Measurements from ENCODE around the gene ZNF709.
"Not testable (repeated sequence)": the region's sequence is repeated elsewhere in the genome, so short reads cannot be mapped to it uniquely, and the experiment has no call there.

ZNF709 gene

DNA sequence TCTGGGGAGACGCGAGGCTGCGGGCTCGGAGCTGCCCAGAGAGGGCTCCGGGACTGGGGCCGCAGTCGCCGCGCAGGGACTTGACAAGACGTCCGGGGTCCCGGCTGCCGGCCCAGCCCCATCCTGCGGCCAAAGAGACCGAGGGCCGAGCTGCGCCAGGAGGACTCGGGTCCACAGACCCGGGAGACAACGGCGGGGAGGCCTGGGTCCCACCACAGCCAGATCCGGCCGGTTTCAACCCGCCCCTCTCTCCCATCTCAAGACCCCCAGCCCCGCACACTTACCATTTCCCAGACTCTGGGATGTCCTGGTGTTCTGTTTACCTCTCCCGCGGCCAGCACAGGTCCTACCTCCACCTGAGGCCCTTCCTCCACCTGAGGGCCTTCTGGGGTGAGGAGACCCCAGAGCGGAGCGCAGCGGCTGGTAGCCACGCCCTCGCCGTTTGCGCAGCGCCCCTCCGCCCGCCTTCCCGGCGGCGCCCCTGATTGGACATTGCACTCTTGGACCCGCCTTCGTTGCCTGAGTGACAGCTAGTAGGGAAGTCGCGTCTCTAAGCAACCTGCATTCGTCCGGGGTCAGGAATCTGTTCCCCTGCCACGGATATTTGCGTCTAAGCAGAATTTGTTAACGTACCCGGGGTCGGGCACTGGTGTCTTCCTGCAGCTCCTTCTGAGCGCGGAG, at the start of gene ZNF709:
TSS of gene ZNF709 (minus strand) at position 446 of the 681 bp plus-strand sequence. CDS start at position 287, 159 bp downstream.
- peak; percentile 63 for DNase-seq (ENCODE audit: low read depth)

DNA sequence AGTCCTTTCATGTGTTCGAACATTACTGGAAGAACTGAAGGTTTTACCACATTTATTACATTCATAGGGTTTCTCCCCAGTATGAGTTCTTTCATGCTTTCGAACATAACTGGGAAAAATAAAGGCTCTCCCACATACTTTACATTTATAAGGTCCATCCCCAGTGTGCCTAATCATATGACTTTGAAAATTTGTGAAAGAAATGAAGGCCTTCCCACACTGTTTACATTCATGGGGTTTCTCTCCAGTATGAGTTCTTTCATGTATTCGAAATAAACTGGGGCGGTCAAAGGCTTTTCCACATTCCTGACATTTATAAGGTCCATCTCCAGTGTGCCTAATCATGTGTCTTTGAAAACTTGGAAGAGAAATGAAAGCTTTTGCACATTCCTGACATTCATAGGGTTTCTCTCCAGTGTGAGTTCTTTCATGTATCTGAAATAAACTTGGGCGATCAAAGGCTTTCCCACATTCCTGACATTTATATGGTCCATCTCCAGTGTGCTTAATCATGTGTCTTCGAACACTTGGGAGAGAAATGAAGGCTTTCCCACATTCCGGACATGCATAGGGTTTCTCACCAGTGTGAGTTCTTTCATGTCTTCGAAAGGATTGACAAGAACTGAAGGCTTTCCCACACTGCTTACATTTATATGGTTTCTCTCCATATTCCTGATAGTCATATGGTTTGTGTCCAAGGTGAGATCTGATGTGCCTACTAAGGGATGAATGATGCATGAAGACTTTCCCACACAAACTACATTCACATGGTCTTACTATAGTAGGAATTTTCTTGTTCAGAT, 42.6 kb upstream of the ZNF709 start:
- no peak for DNase-seq (ENCODE audit: low read depth)

DNA sequence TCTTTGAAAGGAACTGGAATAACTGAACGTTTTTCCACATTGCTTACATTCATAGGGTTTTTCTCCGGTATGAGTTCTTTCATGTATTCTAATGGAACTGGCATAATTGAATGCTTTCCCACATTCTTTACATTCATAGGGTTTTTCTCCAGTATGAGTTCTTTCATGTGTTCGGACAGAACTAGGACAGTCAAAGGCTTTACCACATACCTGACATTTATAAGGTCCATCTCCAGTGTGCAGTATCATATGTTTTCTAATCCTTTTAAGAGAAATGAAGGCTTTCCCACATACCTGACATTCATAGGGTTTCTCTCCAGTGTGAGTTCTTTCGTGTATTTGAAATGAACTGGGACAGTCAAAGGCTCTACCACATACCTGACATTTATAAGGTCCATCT, 41.9 kb upstream of the ZNF709 start:
- no peak for DNase-seq (ENCODE audit: low read depth)

DNA sequence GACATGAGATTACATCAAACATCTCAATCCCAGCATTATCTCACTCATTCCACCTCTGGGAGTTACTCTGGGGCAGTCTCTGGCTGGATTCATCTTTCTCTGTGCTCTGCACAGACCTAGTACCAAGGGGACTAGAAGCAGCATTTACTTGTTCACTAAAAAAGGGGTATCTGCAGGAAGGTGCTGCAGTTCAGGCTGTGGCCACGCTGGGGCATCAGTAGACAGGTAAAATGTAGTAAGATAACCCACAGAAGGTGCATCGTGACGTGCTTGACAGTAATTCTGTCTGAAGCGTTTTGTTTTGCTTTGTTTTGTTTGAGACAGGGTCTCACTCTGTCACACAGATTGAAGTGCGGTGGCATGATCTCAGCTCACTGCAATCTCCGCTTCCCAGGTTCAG, 37.4 kb upstream of the ZNF709 start:
- DNase-seq (ENCODE audit: low read depth): no peak

DNA sequence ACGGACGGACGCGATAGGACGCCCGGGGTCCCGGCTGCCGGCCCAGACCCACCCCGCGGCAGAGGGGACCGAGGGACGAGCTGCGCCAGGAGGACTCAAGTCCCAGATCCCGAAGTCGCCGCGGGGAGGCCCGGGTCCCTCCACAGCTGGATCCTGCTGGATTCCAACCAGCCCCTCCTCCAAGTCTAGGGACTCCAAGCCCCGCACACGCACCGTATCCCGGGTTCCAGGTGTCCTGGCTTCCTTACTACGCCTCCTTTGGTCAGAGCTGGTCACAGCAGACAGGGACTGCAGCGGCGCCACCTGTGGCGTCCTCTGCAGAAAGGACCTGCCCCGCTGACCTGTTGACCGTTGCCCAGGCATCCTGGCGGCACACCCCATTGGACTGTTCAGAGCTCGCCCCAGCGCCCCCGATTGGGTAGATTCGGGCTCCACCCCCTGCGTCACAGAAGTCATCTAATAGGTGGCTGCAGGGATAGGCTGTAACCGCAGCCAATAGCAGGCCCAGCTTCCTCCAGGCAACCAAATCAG, 29.0 kb upstream of the ZNF709 start:
- no peak for DNase-seq (ENCODE audit: low read depth)

DNA sequence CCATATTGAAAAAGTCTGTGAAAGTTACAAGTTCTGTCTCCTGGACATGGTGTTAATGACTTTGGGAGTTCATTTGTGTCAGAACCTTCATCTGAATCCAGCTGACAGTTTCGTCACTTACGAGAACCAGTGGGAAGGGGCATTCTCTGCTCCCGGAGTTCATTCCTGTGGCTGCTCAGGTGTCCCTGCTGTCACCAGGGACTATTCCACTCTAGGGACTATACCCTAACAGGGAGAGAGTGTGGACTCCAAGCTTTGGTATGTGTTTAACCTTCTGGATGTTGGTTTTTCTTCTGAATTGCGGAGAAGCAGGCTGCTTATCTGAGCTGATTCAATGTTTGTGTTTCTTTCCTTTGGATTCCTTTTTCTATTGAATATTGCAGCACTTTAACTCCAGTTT, 12.4 kb upstream of the ZNF709 start:
- no peak for DNase-seq (ENCODE audit: low read depth)

DNA sequence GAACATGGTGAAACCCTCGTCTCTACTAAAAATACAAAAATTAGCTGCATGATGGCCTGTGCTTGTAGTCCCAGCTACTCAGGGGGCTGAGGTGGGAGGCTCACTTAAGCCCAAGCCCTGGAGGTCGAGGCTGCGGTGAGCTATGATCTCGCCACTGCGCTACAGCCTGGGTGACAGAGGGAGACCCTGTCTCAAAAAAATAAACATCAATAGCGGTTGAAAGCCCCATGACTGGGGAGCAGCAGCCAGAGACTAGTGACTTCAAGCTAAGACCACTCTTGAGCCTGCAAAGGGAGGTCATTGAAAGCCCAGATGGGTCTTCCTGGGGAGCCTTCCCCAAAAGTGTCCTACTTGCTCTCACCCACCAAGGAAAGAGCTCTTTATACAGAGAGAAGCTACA, 11.9 kb upstream of the ZNF709 start:
- DNase-seq (ENCODE audit: low read depth): no peak

DNA sequence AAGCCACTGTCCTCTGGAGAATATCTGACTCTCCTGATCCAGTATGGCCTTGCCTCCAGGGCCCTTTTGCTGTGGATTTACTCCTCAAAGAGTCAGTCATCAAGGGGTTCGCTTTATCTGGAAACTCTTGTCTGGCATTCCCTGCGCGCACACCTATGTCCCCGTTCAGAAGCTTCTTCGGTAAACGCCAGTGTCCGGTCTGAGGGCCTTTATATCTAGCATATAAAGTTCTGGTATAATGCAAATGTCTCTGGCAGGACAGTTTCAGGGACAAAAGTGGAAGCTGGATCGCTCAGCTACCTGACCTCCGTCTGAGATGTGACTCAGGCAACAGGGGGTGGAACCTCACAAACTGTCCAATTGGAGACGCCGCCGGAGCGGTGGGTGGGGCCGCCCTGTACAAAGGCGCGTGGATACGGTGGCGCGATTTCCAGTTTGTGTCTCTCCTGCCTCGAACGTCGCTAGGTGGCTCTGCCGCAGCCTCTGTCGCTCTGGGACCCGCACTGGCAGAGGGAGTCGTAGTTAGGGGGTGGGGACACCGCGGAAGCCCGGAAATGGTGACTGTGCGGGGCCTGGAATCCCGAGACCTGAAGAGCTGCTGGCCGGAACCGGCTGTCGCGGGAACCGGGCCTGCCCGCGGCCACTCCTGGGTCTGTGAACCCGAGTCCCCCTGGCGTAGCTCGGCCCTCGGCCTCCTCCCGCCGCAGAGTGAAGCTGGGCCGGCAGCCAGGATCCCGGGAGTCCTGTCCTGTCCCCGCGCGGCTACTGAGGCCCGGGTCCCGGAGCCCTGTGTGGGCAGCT, 10.6 kb upstream of the ZNF709 start:
- peak; percentile 65 for DNase-seq (ENCODE audit: low read depth)

DNA sequence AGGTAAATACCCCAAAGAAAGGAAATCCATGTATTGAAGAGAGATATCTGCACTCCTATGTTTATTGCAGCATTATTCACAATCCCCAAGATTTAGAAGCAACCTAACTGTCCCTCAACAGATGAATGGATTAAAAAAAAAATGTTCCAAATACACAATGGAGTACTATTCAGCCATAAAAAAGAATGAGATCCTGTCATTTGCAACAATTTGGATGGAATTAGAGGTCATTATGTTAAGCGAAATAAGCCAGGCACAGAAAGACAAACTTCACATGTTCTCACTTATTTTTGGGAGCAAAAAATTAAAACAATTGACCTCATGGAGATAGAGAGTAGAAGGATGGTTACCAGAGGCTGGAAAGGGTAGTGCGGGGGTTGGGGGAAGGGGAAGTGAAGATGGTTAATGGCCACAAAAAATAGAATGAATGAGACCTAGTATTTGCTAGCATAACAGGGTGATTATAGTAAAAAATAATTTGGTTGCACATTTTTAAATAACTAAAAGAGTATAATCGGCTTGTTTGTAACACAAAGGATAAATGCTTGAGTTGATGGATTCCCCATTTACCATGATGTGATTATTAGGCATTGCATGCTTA, 9.7 kb upstream of the ZNF709 start:
- no peak for DNase-seq (ENCODE audit: low read depth)

DNA sequence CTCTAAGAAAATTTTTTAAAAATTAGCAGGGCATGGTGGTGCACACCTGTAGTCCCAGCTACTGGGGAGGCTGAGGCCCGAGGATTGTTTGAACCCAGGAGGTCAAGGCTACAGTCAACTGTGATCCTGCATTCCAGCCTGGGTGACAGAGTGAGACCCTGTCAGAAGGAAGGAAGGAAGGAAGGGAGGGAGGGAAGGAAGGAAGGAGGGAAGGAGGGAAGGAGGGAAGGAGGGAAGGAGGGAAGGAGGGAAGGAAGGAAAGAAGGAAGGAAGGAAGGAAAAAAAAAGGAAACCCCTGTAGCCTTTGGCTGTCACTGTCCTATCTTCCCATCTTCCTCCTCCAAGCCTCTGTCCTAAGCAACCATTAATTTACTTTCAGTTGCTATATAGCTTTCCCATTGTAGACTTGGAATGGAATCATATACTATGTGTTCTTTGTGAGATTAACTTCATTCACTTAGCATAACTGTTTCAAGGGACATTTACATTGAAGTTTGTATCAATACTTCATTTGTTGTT, 1.7 kb upstream of the ZNF709 start:
- not testable (repeated sequence) for DNase-seq (ENCODE audit: low read depth)

DNA sequence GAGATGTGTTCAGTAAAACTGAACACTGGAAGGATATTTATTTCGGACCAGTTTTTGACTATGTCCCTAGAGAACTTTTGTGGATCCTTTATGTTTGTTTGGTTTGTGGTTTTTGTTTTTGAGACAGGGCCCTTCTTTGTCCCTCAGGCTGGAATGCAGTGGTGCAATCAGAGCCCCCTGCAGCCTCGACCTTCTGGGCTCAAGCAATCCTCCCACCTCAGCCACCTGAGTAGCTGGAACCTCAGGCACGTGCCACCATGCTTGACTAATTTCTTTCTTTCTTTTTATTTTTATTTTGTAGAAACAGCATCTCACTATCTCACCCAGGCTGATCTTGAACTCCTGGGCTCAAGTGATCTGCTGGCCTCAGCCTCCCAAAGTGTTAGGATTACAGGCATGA, 955 bp upstream of the ZNF709 start:
- no peak for DNase-seq (ENCODE audit: low read depth)

DNA sequence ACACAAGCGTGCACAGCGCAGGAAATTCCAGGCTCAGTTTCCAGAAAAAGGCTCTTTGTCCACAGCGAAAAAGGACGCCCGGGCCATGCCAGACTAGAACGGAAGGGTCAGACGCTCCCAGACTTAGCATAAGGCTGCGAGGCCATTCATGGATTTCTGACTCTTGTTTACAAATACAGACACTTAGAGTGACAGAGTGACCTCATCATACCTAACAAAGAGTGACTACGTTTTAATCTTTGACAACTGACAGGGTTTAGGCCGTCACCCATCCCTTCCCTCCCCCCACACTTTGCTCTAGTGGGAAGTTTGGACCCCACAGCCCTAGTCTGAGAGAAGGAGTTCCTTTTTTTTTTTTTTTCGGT, 418 bp upstream of the ZNF709 start:
- no peak for DNase-seq (ENCODE audit: low read depth)

DNA sequence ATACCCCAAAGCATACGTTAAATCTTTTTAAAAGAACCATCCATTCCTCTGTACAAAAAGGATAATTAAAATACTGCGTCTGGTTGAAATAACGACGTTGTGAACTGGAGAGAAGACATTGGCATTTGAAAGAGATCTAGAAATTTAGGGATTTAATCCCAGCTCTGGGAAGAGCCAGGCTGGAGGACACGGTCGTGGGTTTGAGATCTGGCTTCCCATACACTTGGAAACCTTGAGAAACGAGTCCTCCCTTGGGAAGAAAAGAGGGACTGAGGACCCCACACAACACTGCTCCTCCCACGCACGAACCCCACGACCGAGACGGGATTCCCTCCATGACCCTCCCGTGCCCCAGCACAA, 625 bp downstream of the ZNF709 start:
- DNase-seq (ENCODE audit: low read depth): no peak

DNA sequence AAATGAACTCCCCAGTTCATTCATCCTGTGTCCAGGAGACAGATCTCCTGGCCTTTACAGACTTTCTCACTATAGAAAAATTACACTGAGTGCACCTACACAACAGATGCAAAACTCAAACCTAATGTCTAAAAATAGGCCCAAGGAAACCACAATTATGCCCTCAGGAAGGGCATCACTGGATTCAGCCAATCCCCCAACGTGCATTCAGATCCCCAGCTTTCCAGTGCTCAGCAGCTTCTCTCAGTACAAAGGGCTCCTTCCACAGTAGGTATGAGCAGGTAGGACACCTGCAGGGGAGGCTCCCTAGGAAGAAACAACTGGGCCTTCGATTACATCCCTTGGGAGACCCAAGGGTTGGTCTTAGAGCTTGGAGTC, 2.1 kb downstream of the ZNF709 start:
- DNase-seq (ENCODE audit: low read depth): no peak

DNA sequence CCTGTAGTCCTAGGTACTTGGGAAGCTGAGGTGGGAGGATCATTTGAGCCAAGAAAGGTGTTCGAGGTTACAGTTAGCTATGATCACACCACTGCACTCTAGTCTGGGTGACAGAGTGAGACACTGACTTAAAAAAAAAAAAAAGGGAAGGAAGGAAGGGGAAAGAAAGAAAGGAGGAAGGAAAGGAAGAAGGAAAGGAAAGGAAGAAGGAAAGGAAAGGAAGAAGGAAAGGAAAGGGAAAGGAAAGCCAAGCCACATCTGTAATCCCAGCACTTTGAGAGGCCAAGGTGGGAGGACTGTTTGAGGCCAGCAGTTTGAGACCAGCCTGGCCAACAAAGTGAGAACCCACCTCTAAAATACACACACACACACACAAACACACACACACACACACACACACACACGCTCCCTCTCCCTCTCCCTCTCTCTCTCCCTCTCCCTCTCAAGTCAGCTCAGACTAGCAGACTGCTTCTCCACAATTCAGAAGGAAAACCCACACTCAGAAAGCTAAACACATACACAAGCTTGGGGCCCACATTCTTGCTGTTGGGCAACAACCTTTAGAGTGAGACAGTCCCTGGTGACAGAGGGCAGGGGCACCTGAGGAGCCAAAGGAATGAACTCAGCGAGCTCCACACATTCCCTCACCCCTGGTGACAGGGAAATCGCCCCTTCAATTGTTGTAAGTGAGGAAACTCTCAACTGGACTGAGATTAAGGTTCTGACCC, 2.7 kb downstream of the ZNF709 start:
- no peak for DNase-seq (ENCODE audit: low read depth)

DNA sequence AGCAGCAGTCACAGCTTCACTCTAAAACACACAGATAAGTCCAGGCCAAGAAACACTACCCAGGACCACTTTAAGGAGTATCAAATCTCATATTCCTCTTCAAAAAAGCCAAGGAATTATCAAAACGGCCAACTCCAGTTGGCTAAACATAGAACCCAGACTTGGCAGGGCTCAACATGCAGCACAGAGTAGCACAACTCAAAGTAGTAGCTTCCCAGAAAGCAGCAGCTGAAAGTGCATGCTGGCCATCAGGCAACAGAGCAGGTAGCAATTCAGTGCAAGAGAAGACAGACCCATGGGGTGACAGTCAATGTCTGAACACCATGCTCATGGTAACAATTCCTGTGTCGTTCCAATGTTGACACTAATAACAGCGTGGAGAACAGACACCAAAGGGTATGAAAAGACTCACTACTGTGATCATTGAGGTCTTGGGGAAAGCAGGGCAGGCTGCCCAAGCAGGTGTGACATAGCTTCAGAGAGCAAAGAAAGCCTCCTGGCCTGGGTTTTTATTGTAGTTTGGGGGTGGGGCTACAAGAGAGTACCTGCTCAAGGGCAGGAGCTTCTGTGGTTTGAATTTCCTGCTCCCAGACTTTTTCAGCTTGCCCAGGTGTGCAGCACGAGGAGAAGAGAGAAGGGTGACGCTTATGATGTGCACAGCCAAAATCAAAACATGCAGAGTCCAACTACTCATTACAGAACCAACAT, 6.2 kb downstream of the ZNF709 start:
- DNase-seq (ENCODE audit: low read depth): no peak

DNA sequence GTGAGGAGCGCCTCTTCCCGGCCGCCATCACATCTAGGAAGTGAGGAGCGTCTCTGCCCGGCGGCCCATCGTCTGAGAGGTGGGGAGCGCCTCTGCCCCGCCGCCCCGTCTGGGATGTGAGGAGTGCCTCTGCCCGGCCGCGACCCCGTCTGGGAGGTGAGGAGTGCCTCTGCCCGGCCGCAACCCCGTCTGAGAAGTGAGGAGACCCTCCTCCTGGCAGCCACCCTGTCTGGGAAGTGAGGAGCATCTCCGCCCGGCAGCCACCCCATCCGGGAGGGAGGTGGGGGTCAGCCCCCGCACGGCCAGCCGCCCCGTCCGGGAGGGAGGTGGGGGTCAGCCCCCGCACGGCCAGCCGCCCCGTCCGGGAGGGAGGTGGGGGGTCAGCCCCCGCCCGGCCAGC, 17.0 kb downstream of the ZNF709 start:
- not testable (repeated sequence) for DNase-seq (ENCODE audit: low read depth)

DNA sequence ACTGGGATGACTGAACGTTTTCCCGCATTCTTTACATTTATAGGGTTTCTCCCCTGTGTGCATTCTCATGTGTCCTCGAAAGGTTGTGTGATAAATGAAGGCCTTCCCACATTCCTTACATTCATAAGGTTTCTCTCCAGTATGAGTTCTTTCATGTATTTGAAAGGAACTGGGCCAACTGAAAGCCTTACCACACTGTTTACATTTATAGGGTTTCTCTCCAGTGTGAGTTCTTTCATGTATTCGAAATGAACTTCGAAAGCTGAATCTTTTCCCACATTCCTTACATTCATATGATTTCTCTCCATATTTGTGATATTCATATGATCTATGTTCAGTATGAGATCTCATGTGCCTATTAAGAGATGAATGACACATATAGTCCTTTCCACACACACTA, 19.4 kb downstream of the ZNF709 start:
- DNase-seq (ENCODE audit: low read depth): no peak

DNA sequence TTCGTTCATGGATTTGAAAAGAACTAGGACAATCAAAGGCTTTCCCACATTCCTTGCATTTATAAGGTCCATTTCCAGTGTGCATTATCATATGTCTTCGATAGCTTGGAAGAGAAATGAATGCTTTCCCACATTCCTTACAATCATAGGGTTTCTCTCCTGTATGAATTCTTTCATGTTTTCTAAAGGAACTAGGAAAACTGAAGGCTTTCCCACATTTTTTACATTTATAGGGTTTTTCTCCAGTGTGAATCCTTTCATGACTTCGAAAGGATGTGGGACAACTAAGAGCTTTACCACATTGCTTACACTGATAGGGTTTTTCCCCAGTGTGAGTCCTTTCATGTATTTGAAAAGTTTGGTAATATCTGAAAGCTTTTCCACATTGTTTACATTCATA, 19.8 kb downstream of the ZNF709 start:
- DNase-seq (ENCODE audit: low read depth): no peak

DNA sequence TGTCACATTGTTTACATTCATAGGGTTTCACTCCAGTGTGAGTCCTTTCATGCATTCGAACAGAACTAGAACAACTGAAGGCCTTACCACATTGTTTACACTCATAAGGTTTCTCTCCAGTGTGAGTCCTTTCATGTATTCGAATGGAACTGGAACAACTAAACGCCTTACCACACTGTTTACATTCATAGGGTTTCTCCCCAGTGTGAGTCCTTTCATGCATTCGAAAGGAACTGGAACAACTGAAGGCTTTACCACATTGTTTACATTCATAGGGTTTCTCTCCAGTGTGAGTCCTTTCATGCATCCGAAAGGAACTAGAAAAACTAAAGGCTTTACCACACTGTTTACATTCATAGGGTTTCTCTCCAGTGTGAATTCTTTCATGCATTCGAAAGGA, 20.5 kb downstream of the ZNF709 start:
- not testable (repeated sequence) for DNase-seq (ENCODE audit: low read depth)

DNA sequence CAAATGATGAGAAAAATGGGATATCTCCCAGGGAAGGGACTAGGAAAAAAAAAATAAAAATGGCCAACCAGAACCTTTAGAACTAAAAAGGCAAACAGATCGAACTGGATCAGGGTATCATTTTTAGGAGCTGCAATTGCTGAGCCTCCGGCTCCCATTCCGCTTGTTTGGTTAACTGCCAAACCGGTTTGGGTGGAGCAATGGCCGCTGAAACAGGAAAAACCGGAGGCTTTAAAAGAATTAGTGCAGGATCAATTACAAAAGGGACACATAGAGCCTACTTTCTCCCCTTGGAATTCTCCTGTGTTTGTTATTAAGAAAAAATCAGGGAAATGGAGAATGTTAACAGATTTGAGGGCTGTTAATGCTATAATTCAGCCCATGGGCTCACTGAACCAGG, 31.1 kb downstream of the ZNF709 start:
- no peak for DNase-seq (ENCODE audit: low read depth)
